ENCODE data around the gene MAP10. TPM values are rescaled to one million over a fixed set of nuclear protein-coding genes. Genes with fewer than 3 reads are reported as not detected.

MAP10 gene
- total RNA-seq, 1 donor from 2014 or later, result 3.0 TPM

GRCh38 chr1:232835166-232835565 is 29.9 kb downstream of the MAP10 start:
- H3K4me1 Mint-ChIP-seq, result no peaks in the 10 kb centered on the region
- POLR2A ChIA-PET, result no interaction called here

GRCh38 chr1:232837087-232837486 is 31.9 kb downstream of the MAP10 start:
- no peaks in the 10 kb centered on the region for H3K4me1 Mint-ChIP-seq
- H3K4me3 Mint-ChIP-seq, result no peak overlapping the region
- intact Hi-C loops (cut with micrococcal nuclease), result no loop called here
- CTCF ChIA-PET, result no interaction called here
- POLR2A ChIA-PET, result no interaction called here
- no peak for TF ChIP-seq CTCF (IDR thresholded peaks at IDR 0.05)
- ATAC-seq (ENCODE audit: low read depth) (no peak), DNase-seq (no peak)
- H3K27me3 Mint-ChIP-seq, result peaks cover 2% of the 10 kb centered on the region
- H3K36me3 Mint-ChIP-seq (ENCODE audit: low read depth), result no peaks in the 10 kb centered on the region
- peaks cover 11% of the 10 kb centered on the region for H3K9me3 Mint-ChIP-seq
- H3K27ac Mint-ChIP-seq, result no peak overlapping the region

More at GRCh38 chr1:232835166-232835565, 29.9 kb downstream of the MAP10 start:
- Mint-ChIP-seq H3K27ac (no peak overlapping the region), H3K36me3 (ENCODE audit: low read depth) (no peaks in the 10 kb centered on the region), H3K9me3 (peaks cover 3% of the 10 kb centered on the region), H3K27me3 (peaks cover 2% of the 10 kb centered on the region), H3K4me3 (no peak overlapping the region)
- intact Hi-C loops (cut with micrococcal nuclease), result no loop called here
- no peak for TF ChIP-seq CTCF (IDR thresholded peaks at IDR 0.05)
- DNase-seq, result no peak
- ATAC-seq (ENCODE audit: low read depth), result no peak
- CTCF ChIA-PET, result no interaction called here

- no peak for TF ChIP-seq CTCF (IDR thresholded peaks at IDR 0.05)
- POLR2A ChIA-PET, result no interaction called here
- Mint-ChIP-seq H3K27ac (no peak overlapping the region), H3K36me3 (ENCODE audit: low read depth) (no peaks in the 10 kb centered on the region), H3K9me3 (peaks cover 11% of the 10 kb centered on the region), H3K27me3 (peaks cover 2% of the 10 kb centered on the region), H3K4me3 (no peak overlapping the region), H3K4me1 (no peaks in the 10 kb centered on the region)
- CTCF ChIA-PET, result no interaction called here
- intact Hi-C loops (cut with micrococcal nuclease), result no loop called here
- no peak for DNase-seq
- ATAC-seq (ENCODE audit: low read depth), result no peak
These were observed 36.8 kb downstream of the MAP10 start for GRCh38 chr1:232841823-232842565.

GRCh38 chr1:232844791-232845190 is 39.6 kb downstream of the MAP10 start:
- no peak for DNase-seq
- POLR2A ChIA-PET, result no interaction called here
- TF ChIP-seq CTCF (IDR thresholded peaks at IDR 0.05), result no peak
- Mint-ChIP-seq H3K4me3 (no peak overlapping the region), H3K36me3 (ENCODE audit: low read depth) (no peaks in the 10 kb centered on the region), H3K27me3 (peaks cover 2% of the 10 kb centered on the region), H3K9me3 (peaks cover 11% of the 10 kb centered on the region), H3K4me1 (no peaks in the 10 kb centered on the region), H3K27ac (no peak overlapping the region)
- no peak for ATAC-seq (ENCODE audit: low read depth)
- intact Hi-C loops (cut with micrococcal nuclease), result no loop called here
- CTCF ChIA-PET, result no interaction called here

GRCh38 chr1:232845406-232845955 is 40.3 kb downstream of the MAP10 start:
- ATAC-seq (ENCODE audit: low read depth) (no peak), DNase-seq (no peak)
- Mint-ChIP-seq H3K4me1 (no peaks in the 10 kb centered on the region), H3K36me3 (ENCODE audit: low read depth) (no peaks in the 10 kb centered on the region), H3K27ac (no peak overlapping the region), H3K4me3 (no peak overlapping the region), H3K9me3 (peaks cover 6% of the 10 kb centered on the region), H3K27me3 (peaks cover 2% of the 10 kb centered on the region)
- POLR2A ChIA-PET, result no interaction called here
- intact Hi-C loops (cut with micrococcal nuclease), result no loop called here
- CTCF ChIA-PET, result no interaction called here
- no peak for TF ChIP-seq CTCF (IDR thresholded peaks at IDR 0.05)
